Neural crest cell (in vitro differentiated cells): ENCODE data around the gene CNTN4. TPM values are rescaled to one million over a fixed set of nuclear protein-coding genes. Genes with fewer than 3 reads are reported as not detected.

Source experiments
- DNase-seq: peaks from one replicate; pipeline ENCODE4 v3.0.0; 2021; ENCODE audit warnings: low read depth, mixed read lengths, low spot score
- H3K27ac Mint-ChIP-seq: one replicate; pipeline ENCODE4 v1.8.0; 2021; ENCODE audit warnings: mild to moderate bottlenecking, mixed read lengths; ENCODE audit not compliant: unreplicated experiment
- H3K27me3 Mint-ChIP-seq: 2 replicates; pipeline ENCODE4 v1.8.0; 2021; ENCODE audit warnings: low read depth, mild to moderate bottlenecking, mixed read lengths
- H3K36me3 Mint-ChIP-seq: 2 replicates; pipeline ENCODE4 v1.8.0; 2021; ENCODE audit warnings: low read depth, mild to moderate bottlenecking, mixed read lengths
- H3K4me1 Mint-ChIP-seq: 2 replicates; pipeline ENCODE4 v1.8.0; 2021; ENCODE audit warnings: mixed read lengths
- H3K4me3 Mint-ChIP-seq: one replicate; pipeline ENCODE4 v1.8.0; 2021; ENCODE audit warnings: mild to moderate bottlenecking, mixed read lengths
- H3K9me3 Mint-ChIP-seq: 2 replicates; pipeline ENCODE4 v1.8.0; 2021; ENCODE audit warnings: mixed read lengths
- CTCF ChIP-seq: fragments of 200-600 bp; sonication (generic); conservative IDR thresholded peaks from 2 replicates; pipeline ENCODE4 v1.5.0; 2021; ENCODE audit warnings: antibody characterized with exemption, mild to moderate bottlenecking
- total RNA-seq: library from RNA; stranded (reverse); gene quantifications from 2 replicates; pipeline ENCODE4 v1.2.1, GENCODE V29; 2021

CNTN4 gene
- total RNA-seq, 1 donor from 2014 or later, result 2.9 TPM

- peaks cover 3% of the 10 kb centered on the region for H3K9me3 Mint-ChIP-seq
- DNase-seq, result no peak
- no peak overlapping the region for H3K27ac Mint-ChIP-seq
- H3K4me1 Mint-ChIP-seq, result no peaks in the 10 kb centered on the region
- H3K36me3 Mint-ChIP-seq, result no peaks in the 10 kb centered on the region
- no peak for TF ChIP-seq CTCF
- H3K4me3 Mint-ChIP-seq, result no peak overlapping the region
- H3K27me3 Mint-ChIP-seq, result peaks cover 58% of the 10 kb centered on the region
Measured at GRCh38 chr3:2090095-2090911, 8.4 kb upstream of the CNTN4 start.

- Mint-ChIP-seq H3K36me3 (no peaks in the 10 kb centered on the region), H3K4me3 (no peak overlapping the region), H3K27me3 (peaks cover 80% of the 10 kb centered on the region), H3K9me3 (peaks cover 3% of the 10 kb centered on the region), H3K4me1 (peaks cover 5% of the 10 kb centered on the region), H3K27ac (no peak overlapping the region)
- no peak for TF ChIP-seq CTCF
- no peak for DNase-seq
Measured at GRCh38 chr3:2092758-2093157, 5.9 kb upstream of the CNTN4 start.

- H3K4me3 Mint-ChIP-seq, result no peak overlapping the region
- no peak for TF ChIP-seq CTCF
- H3K27ac Mint-ChIP-seq, result no peak overlapping the region
- DNase-seq, result no peak
- peaks cover 85% of the 10 kb centered on the region for H3K27me3 Mint-ChIP-seq
- H3K9me3 Mint-ChIP-seq, result peaks cover 3% of the 10 kb centered on the region
- H3K4me1 Mint-ChIP-seq, result peaks cover 10% of the 10 kb centered on the region
- H3K36me3 Mint-ChIP-seq, result no peaks in the 10 kb centered on the region
Measured at GRCh38 chr3:2094941-2095340, 3.7 kb upstream of the CNTN4 start.

- H3K36me3 Mint-ChIP-seq, result no peaks in the 10 kb centered on the region
- peak overlapping the region; percentile 8 for H3K4me3 Mint-ChIP-seq
- no peak for TF ChIP-seq CTCF
- H3K9me3 Mint-ChIP-seq, result peaks cover 3% of the 10 kb centered on the region
- no peak overlapping the region for H3K27ac Mint-ChIP-seq
- DNase-seq, result no peak
- peaks cover 87% of the 10 kb centered on the region for H3K27me3 Mint-ChIP-seq
- peaks cover 13% of the 10 kb centered on the region for H3K4me1 Mint-ChIP-seq
Measured at GRCh38 chr3:2096216-2096615, 2.5 kb upstream of the CNTN4 start.

- Mint-ChIP-seq H3K36me3 (no peaks in the 10 kb centered on the region), H3K4me3 (peak overlapping the region; percentile 80), H3K27me3 (peaks cover 93% of the 10 kb centered on the region), H3K27ac (no peak overlapping the region), H3K9me3 (peaks cover 3% of the 10 kb centered on the region), H3K4me1 (peaks cover 13% of the 10 kb centered on the region)
- no peak for TF ChIP-seq CTCF
- DNase-seq, result no peak
Measured at GRCh38 chr3:2097641-2098191, 950 bp upstream of the CNTN4 start.
